DND-41 (cell line): ENCODE data around the gene SEMA6A.

ENCODE experiments used
- ATAC-seq: fragments of 200-7000 bp; cut with Tn5 transposase; 3 replicates; pipeline ENCODE4 v1.9.1; 2021; ENCODE audit warnings: low read depth; ENCODE audit not compliant: insufficient read depth
- DNase-seq: peaks from one replicate; pipeline ENCODE4 v3.0.0-alpha.2; 2020
- H2AFZ ChIP-seq: 2 replicates; pipeline ENCODE4 v1.6.0; 2012; ENCODE audit warnings: low read depth, low read length
- H3K27ac ChIP-seq: 2 replicates; pipeline ENCODE4 v1.5.1; 2012; ENCODE audit warnings: low read length, inconsistent platforms
- H3K27me3 ChIP-seq: fragments of 200-600 bp; sonication (generic); 2 replicates; pipeline ENCODE4 v1.6.0; 2012; ENCODE audit warnings: low read length, mild to moderate bottlenecking, inconsistent platforms; ENCODE audit not compliant: insufficient read depth, poor library complexity
- H3K36me3 ChIP-seq: 2 replicates; pipeline ENCODE4 v1.5.1; 2012; ENCODE audit warnings: low read length, inconsistent platforms; ENCODE audit not compliant: insufficient read depth
- H3K4me1 ChIP-seq: 2 replicates; pipeline ENCODE4 v1.5.1; 2012; ENCODE audit warnings: mild to moderate bottlenecking, low read length; ENCODE audit not compliant: insufficient read depth
- H3K4me2 ChIP-seq: 2 replicates; pipeline ENCODE4 v1.6.0; 2012; ENCODE audit warnings: mild to moderate bottlenecking, moderate library complexity, low read length, inconsistent platforms; ENCODE audit not compliant: insufficient read depth
- H3K4me3 ChIP-seq, 2 experiments: fragments of 200-600 bp in 1 of 2; shearing (Covaris generic) in 1 of 2; 2 replicates each; pipeline ENCODE4 v1.5.1; 2012 to 2016; ENCODE audit warnings: inconsistent platforms in 2 of 2, low read length in 2 of 2, mild to moderate bottlenecking in 2 of 2, low read depth in 1 of 2, moderate library complexity in 1 of 2
- H3K79me2 ChIP-seq: 2 replicates; pipeline ENCODE4 v1.6.0; 2012; ENCODE audit warnings: low read length, inconsistent platforms; ENCODE audit not compliant: insufficient read depth
- H3K9ac ChIP-seq: 2 replicates; pipeline ENCODE4 v1.6.0; 2012; ENCODE audit warnings: low read depth, mild to moderate bottlenecking, inconsistent platforms, low read length, moderate library complexity
- H3K9me3 ChIP-seq: 2 replicates; pipeline ENCODE4 v1.5.1; 2012; ENCODE audit warnings: low read length, moderate library complexity, mild to moderate bottlenecking, inconsistent platforms; ENCODE audit not compliant: insufficient read depth, severe bottlenecking
- H4K20me1 ChIP-seq: 2 replicates; pipeline ENCODE4 v1.6.0; 2012; ENCODE audit warnings: low read length; ENCODE audit not compliant: insufficient read depth
- EZH2 ChIP-seq: IDR thresholded peaks from 3 replicates; pipeline ENCODE4 v1.6.1; 2012; ENCODE audit warnings: borderline replicate concordance, low read depth, mild to moderate bottlenecking, moderate library complexity, low read length, inconsistent platforms; ENCODE audit not compliant: severe bottlenecking
- TF ChIP-seq, protein P1 (sequence below): IDR thresholded peaks from 2 replicates; pipeline ENCODE4 v1.5.1; 2012; ENCODE audit warnings: borderline replicate concordance, low read length, moderate library complexity, mild to moderate bottlenecking; ENCODE audit not compliant: poor library complexity, severe bottlenecking; ENCODE audit errors: extremely low read depth

The SEMA6A gene

DNA sequence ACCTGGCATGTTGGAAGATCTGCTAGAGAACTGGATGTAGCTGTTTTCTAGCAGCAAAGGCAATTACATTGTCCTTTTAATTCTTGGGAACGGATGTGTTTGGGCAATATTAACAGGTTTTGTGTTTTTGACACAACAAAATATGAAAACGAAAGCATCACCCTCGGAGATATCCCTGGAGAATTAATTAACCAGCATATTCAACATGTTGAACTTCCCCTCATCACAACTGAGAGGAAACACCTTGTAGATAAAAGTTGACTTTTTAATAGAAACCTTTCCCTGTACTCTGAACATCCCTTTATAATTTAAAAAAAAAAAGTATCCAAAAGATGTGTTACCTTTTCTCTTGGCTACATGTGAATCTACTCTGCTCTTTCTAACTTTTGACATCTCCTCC lies 13.0 kb downstream of the SEMA6A start:
- no peaks in the 10 kb centered on the region for H3K27me3 ChIP-seq
- no peaks in the 10 kb centered on the region for H4K20me1 ChIP-seq
- ATAC-seq (no peak), DNase-seq (no peak)
- no peaks in the 10 kb centered on the region for H3K9me3 ChIP-seq
- H3K79me2 ChIP-seq, result no peaks in the 10 kb centered on the region
- H3K4me3 ChIP-seq, result no peak overlapping the region
- H3K36me3 ChIP-seq, result no peaks in the 10 kb centered on the region
- H3K9ac ChIP-seq, result no peak overlapping the region
- no peaks in the 10 kb centered on the region for H3K4me1 ChIP-seq
- no peak overlapping the region for H3K4me2 ChIP-seq
- no peak overlapping the region for H2AFZ ChIP-seq
- H3K27ac ChIP-seq, result no peak overlapping the region
- TF ChIP-seq EZH2, result no peak

DNA sequence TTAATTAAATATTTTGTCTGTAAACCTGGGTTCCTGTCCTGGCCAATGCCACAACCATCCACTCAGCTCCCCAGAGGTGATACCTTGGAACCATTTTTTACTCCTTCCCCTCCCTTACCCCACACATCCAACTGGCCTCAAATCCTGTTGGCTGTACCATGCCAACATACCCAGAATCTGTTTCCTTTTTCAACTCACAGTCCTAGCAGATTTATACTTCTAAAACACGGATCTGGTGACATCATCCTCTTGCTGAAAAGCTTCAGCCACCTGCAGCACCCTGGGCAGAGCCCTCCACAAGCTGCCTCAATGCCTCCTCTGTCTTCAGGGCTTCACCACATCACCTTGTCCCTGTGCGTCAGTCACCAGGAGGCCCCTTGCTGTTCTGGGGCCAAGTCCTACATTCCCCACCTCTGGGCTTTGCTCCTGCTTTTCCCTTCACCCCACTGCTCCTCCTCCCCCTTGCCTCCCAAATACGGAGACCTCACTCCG lies 14.9 kb downstream of the SEMA6A start:
- H2AFZ ChIP-seq, result no peak overlapping the region
- TF ChIP-seq, protein P1, sequence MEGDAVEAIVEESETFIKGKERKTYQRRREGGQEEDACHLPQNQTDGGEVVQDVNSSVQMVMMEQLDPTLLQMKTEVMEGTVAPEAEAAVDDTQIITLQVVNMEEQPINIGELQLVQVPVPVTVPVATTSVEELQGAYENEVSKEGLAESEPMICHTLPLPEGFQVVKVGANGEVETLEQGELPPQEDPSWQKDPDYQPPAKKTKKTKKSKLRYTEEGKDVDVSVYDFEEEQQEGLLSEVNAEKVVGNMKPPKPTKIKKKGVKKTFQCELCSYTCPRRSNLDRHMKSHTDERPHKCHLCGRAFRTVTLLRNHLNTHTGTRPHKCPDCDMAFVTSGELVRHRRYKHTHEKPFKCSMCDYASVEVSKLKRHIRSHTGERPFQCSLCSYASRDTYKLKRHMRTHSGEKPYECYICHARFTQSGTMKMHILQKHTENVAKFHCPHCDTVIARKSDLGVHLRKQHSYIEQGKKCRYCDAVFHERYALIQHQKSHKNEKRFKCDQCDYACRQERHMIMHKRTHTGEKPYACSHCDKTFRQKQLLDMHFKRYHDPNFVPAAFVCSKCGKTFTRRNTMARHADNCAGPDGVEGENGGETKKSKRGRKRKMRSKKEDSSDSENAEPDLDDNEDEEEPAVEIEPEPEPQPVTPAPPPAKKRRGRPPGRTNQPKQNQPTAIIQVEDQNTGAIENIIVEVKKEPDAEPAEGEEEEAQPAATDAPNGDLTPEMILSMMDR, result no peak
- no peak for TF ChIP-seq EZH2
- H3K27ac ChIP-seq, result no peak overlapping the region
- no peak overlapping the region for H3K9ac ChIP-seq
- ATAC-seq (0 out of 3 replicates have a peak, but pooled peaks have one; percentile 31), DNase-seq (no peak)
- H3K4me3 ChIP-seq, result no peak overlapping the region
- H4K20me1 ChIP-seq, result no peaks in the 10 kb centered on the region
- no peaks in the 10 kb centered on the region for H3K79me2 ChIP-seq
- H3K36me3 ChIP-seq, result no peaks in the 10 kb centered on the region
- no peak overlapping the region for H3K4me2 ChIP-seq
- no peaks in the 10 kb centered on the region for H3K27me3 ChIP-seq
- no peaks in the 10 kb centered on the region for H3K9me3 ChIP-seq
- H3K4me1 ChIP-seq, result no peaks in the 10 kb centered on the region

DNA sequence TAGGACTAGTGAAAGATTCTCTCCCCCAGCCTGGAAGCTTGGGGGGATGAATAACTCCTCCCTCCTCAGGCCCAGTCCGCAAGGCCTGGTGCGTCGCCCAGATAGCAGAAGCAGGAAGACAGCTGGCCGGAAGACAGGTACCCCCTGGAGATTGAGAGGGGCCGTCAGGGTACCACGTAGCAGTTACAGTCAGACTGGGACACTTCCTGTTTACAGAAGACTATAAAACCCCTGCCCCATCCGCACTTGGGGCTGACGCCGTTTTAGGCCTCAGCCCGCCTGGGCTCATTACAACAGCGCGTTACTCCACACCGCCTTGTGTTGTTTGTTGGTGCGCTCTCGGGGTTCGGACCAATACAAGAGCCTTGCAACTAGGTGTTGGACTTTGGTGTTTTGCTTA lies 15.4 kb downstream of the SEMA6A start:
- Histone ChIP-seq H3K4me2 (no peak overlapping the region), H3K79me2 (no peaks in the 10 kb centered on the region), H3K27me3 (no peaks in the 10 kb centered on the region), H3K9ac (no peak overlapping the region), H3K4me3 (no peak overlapping the region), H3K9me3 (no peaks in the 10 kb centered on the region), H3K27ac (no peak overlapping the region), H4K20me1 (no peaks in the 10 kb centered on the region), H3K36me3 (no peaks in the 10 kb centered on the region), H2AFZ (no peak overlapping the region), H3K4me1 (no peaks in the 10 kb centered on the region)
- ATAC-seq (no peak), DNase-seq (no peak)
- no peak for TF ChIP-seq EZH2
- TF ChIP-seq, protein P1, result no peak

DNA sequence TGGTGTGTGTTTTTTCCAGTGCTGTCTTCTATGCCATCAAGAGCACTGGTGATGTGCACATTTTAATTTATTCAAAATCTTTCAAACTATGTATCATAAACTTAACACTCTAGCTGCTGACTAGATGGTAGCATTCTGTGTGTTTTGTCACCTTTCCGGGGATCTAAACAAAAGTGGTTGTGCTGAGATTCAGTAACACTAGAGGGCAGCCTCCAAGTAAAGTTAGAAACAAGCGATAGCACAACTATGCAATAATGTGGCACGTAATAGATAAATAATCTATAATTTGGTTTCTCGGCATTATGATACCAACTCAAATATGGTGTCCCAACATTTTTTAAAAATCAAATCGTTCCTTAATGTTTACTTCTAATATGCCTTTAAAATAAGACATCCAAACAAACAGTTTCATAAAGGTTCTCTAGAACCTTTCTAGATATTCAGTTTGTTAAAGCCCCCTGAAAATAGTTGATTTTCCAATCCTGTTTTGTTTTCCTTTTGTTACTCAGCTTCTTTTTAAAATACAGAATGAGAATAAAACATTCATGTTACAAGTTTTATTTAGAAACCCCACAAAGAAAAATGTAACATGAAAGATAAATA lies 16.9 kb downstream of the SEMA6A start:
- Histone ChIP-seq H3K9ac (no peak overlapping the region), H3K4me3 (no peak overlapping the region), H3K4me1 (no peaks in the 10 kb centered on the region), H4K20me1 (no peaks in the 10 kb centered on the region), H3K79me2 (no peaks in the 10 kb centered on the region), H3K27ac (no peak overlapping the region), H3K9me3 (no peaks in the 10 kb centered on the region), H3K36me3 (no peaks in the 10 kb centered on the region), H2AFZ (no peak overlapping the region), H3K27me3 (no peaks in the 10 kb centered on the region), H3K4me2 (no peak overlapping the region)
- no peak for ATAC-seq
- TF ChIP-seq, protein P1, result peak; percentile 61
- no peak for TF ChIP-seq EZH2
- no peak for DNase-seq
